ENCODE results near the gene STK32C. TPM values are rescaled to one million over a fixed set of nuclear protein-coding genes. Genes with fewer than 3 reads are reported as not detected.

The STK32C gene
- total and polyA plus RNA-seq, 10 donors, result 9.6 to 27.8 (median 15.7) TPM

- intact Hi-C loops (cut with DNase I; ENCODE audit: low total_unique reads), result no loop called here
- Histone ChIP-seq H3K4me1 (peaks cover 11 to 84% (median 50%) of the 10 kb centered on the region in 6 donors), H3K27ac (peak overlapping the region; percentile 46 to 97 (median 78)), H3K9me3 (no peaks in the 10 kb centered on the region), H3K4me3 (peak overlapping the region; percentile 70 to 95 (median 87)), H3K36me3 (peaks cover 0 to 35% (median 4%) of the 10 kb centered on the region in 6 donors), H3K27me3 (replicated peaks in 1 of 7) (no peaks in the 10 kb centered on the region)
- WGBS, 5 donors, result 52 to 72% (median 65%) methylated on average over 8 of the region's 8 CpGs
- TF ChIP-seq CTCF (IDR thresholded peaks at IDR 0.05 in 8 of 11, conservative IDR thresholded peaks at IDR 0.05 in 3 of 11), result no peak
- TF ChIP-seq POLR2A (IDR thresholded peaks at IDR 0.05), result no peak
- TF ChIP-seq POLR2AphosphoS5 (IDR thresholded peaks at IDR 0.05), result no peak
- no peak for DNase-seq
These were observed 22.7 kb upstream of the STK32C start for GRCh38 chr10:132330486-132330833.

- no peaks in the 10 kb centered on the region for H3K9me3 ChIP-seq
- H3K36me3 ChIP-seq, result peaks cover 0 to 41% (median 4%) of the 10 kb centered on the region in 6 donors
- peaks cover 11 to 80% (median 50%) of the 10 kb centered on the region in 6 donors for H3K4me1 ChIP-seq
- peak overlapping the region; percentile 28 to 95 (median 86) for H3K4me3 ChIP-seq
- DNase-seq, result peak; percentile 80
- intact Hi-C loops (cut with DNase I; ENCODE audit: low total_unique reads), result no loop called here
- no peak for TF ChIP-seq CTCF (IDR thresholded peaks at IDR 0.05 in 8 of 11, conservative IDR thresholded peaks at IDR 0.05 in 3 of 11)
- peak in 2 of 3 donors; percentile 24 to 37 for TF ChIP-seq POLR2AphosphoS5 (IDR thresholded peaks at IDR 0.05)
- H3K27me3 ChIP-seq (replicated peaks in 1 of 7), result no peaks in the 10 kb centered on the region
- WGBS, 5 donors, result 19 to 27% (median 22%) methylated on average over 23 of the region's 23 CpGs
- H3K27ac ChIP-seq, result peak overlapping the region; percentile 46 to 97 (median 78)
These were observed 22.1 kb upstream of the STK32C start for GRCh38 chr10:132329565-132330485.

GRCh38 chr10:132328738-132329137, 21.0 kb upstream of the STK32C start:
- intact Hi-C loops (cut with DNase I; ENCODE audit: low total_unique reads), result no loop called here
- Histone ChIP-seq H3K27ac (peak overlapping the region in 4 of 8 donors; percentile 14 to 97 (median 94)), H3K9me3 (no peaks in the 10 kb centered on the region), H3K4me3 (peak overlapping the region in 1 of 8 donors; percentile 95), H3K4me1 (peaks cover 11 to 69% (median 50%) of the 10 kb centered on the region in 6 donors), H3K36me3 (peaks cover 0 to 48% (median 4%) of the 10 kb centered on the region in 6 donors), H3K27me3 (replicated peaks in 1 of 7) (no peaks in the 10 kb centered on the region)
- TF ChIP-seq POLR2A (IDR thresholded peaks at IDR 0.05) (no peak), CTCF (IDR thresholded peaks at IDR 0.05 in 8 of 11, conservative IDR thresholded peaks at IDR 0.05 in 3 of 11) (no peak), POLR2AphosphoS5 (IDR thresholded peaks at IDR 0.05) (no peak)
- DNase-seq, result peak; percentile 65
- WGBS, 5 donors, result 72 to 82% (median 74%) methylated on average over 8 of the region's 8 CpGs

- H3K4me1 ChIP-seq, result peaks cover 11 to 63% (median 46%) of the 10 kb centered on the region in 6 donors
- H3K36me3 ChIP-seq, result peaks cover 0 to 54% (median 4%) of the 10 kb centered on the region in 6 donors
- H3K9me3 ChIP-seq, result no peaks in the 10 kb centered on the region
- intact Hi-C loops (cut with DNase I; ENCODE audit: low total_unique reads), result no loop called here
- peak; percentile 46 for DNase-seq
- WGBS, 5 donors, result 93 to 97% (median 95%) methylated on average over 9 of the region's 9 CpGs
- TF ChIP-seq CTCF (IDR thresholded peaks at IDR 0.05 in 8 of 11, conservative IDR thresholded peaks at IDR 0.05 in 3 of 11), result no peak
- TF ChIP-seq POLR2A (IDR thresholded peaks at IDR 0.05), result no peak
- TF ChIP-seq POLR2AphosphoS5 (IDR thresholded peaks at IDR 0.05), result no peak
- H3K27ac ChIP-seq, result peak overlapping the region in 2 of 8 donors; percentile 14 to 97
- H3K4me3 ChIP-seq, result no peak overlapping the region
- no peaks in the 10 kb centered on the region for H3K27me3 ChIP-seq (replicated peaks in 1 of 7)
These were observed 20.4 kb upstream of the STK32C start for GRCh38 chr10:132328106-132328505.

All from spleen (tissue), 11 donors.